Dermis lymphatic vessel endothelial cell (primary cell): ENCODE measurements around the gene ZNF417. TPM values are rescaled to one million over a fixed set of nuclear protein-coding genes. Genes with fewer than 3 reads are reported as not detected.

ENCODE experiments used
- total RNA-seq: library from RNA; depleted of rRNA; stranded (reverse); fragments of >200 nt; gene quantifications from 2 replicates; pipeline ENCODE4 v1.2.1, GENCODE V29; 2014

The ZNF417 gene
- total RNA-seq = 11.5 and 13.2 TPM in 2 replicates

DNA sequence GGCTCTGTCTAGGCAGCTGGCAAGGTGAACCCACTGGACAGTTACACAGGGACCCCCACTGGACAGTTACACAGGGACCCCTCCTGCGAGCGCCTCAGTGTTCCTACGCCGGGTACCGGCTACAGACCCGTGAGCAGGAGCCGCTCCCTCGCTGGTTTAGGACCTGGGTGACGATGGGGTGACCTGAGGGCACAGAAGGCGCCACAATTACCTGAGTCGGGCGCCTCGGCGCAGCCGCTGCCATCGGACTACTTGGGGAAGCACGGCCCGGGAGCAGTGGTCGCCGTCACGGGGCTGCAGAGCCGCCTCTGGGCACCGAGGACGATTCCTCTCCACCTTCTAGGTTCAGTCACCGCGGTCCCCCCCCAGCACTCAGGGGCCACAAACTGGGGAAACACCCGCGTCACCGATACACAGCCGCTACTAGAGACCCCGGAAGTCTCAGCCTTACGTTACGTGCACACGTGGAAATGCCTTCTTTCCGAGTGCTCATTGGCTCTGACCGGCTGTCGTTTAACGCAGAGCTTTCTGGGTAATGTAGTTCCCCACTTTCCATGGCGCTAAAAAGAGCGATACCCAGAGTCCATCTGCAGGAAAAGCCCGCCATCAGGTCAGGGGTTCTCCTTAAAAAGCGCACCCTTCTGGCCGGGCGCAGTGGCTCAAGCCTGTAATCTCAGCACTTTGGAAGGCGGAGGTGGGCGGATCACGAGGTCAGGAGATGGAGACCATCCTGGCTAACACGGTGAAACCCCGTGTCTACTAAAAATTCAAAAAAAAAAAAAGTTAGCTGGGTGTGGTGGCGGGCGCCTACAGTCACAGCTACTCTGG, at the start of gene ZNF417:
TSS of gene ZNF417 (minus strand) at position 425 of the 828 bp plus-strand sequence. CDS start at position 244, 181 bp downstream.

GRCh38 chr19:57947419-57948134, 31.2 kb upstream of the ZNF417 start, which contains the start of gene ZNF256:
Gene ZNF256 (minus strand): TSS chr19:57947706. CDS start chr19:57947474, 232 bp downstream.

DNA sequence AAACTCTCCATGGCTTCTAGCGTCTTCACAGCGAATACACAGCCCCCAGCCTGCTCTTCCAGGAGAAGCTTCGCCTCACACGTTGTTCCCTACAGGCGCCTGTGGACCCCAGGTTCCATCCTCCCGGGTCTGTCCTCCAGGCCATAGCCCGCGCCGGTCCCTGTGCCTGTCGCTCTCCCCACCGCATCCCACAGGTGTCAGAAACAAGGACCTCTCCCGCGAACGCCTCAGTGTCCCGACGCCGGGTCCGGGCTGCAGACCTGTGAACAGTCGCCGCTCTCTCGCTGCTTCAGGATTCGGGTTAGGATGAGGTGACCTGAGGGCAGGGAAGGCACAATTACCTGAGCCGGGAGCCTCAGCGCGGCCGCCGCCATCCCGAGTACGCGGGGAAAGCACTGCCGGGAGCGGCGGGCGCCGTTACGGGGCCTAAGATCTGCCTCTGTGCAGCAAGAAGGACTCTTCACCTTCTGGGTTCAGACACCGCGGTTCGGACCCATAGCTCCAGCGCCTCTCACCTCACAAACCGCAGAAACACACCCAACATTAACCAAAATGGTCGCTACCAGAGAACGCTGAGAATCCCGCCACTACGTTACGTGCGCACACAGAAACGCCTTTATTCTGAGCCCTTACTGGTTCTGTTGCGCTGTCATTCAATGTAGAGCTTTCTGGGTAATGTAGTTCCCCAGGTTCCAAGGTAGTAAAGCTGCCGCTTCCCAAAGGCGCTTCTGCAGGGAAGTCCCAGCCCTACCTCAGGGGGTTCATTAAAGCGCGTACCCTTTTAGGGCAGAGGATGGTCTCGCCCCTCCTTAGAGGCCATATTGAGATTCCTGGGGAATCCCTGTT, 18.7 kb upstream of the ZNF417 start, which contains the start of gene ZNF418:
TSS of gene ZNF418 (minus strand) at position 583 of the 846 bp plus-strand sequence. CDS start 1,580 bp downstream, outside the sequence.

GRCh38 chr19:57888560-57889231, 27.7 kb downstream of the ZNF417 start, which contains the start of gene ZNF814:
Gene ZNF814 (minus strand): TSS chr19:57889037. CDS start chr19:57888802, 235 bp downstream.

Other genes with a start within 250 kb of the ZNF417 start
- gene ZSCAN4, start 247.7 kb downstream of the ZNF417 start, total RNA-seq = not detected in 2 replicates
- 6.0 and 9.4 TPM in 2 replicates for gene ZNF551, start 234.6 kb downstream of the ZNF417 start, total RNA-seq
- gene ZNF154, start 207.4 kb downstream of the ZNF417 start, total RNA-seq = under 0.01 and 0.11 TPM in 2 replicates
- 4.9 and 5.5 TPM in 2 replicates for gene ZNF671, start 189.0 kb downstream of the ZNF417 start, total RNA-seq
- 17.7 and 18.0 TPM in 2 replicates for gene ZNF776, start 169.8 kb downstream of the ZNF417 start, total RNA-seq
- gene ZNF586, start 146.9 kb downstream of the ZNF417 start, total RNA-seq = 14.5 and 17.8 TPM in 2 replicates
- 5.7 and 7.8 TPM in 2 replicates for gene ZNF552, start 101.7 kb downstream of the ZNF417 start, total RNA-seq
- gene ZNF587B, start 86.3 kb downstream of the ZNF417 start, total RNA-seq = 11.9 and 13.8 TPM in 2 replicates
- gene ZNF587, start 66.7 kb downstream of the ZNF417 start, total RNA-seq = 12.5 and 15.6 TPM in 2 replicates
- gene ZNF814, start 27.6 kb downstream of the ZNF417 start, total RNA-seq = 1.7 and 2.1 TPM in 2 replicates
- gene ZNF418, start 18.8 kb upstream of the ZNF417 start, total RNA-seq = 2.1 and 2.3 TPM in 2 replicates
- 4.9 and 6.1 TPM in 2 replicates for gene ZNF256, start 31.1 kb upstream of the ZNF417 start, total RNA-seq
- not detected in 2 replicates for gene C19orf18, start 57.9 kb upstream of the ZNF417 start, total RNA-seq
- gene ZNF606, start 86.2 kb upstream of the ZNF417 start, total RNA-seq = 8.7 and 10.2 TPM in 2 replicates
- gene ZSCAN1, start 117.4 kb upstream of the ZNF417 start, total RNA-seq = not detected in 2 replicates
- gene ZNF135, start 142.7 kb upstream of the ZNF417 start, total RNA-seq = 0.33 and 0.34 TPM in 2 replicates
- gene ZSCAN18, start 181.6 kb upstream of the ZNF417 start, total RNA-seq = 7.5 TPM in 2 replicates
- 8.7 and 10.5 TPM in 2 replicates for gene ZNF329, start 234.2 kb upstream of the ZNF417 start, total RNA-seq